Measurements from ENCODE around the gene DNAH9.

The DNAH9 gene

DNA sequence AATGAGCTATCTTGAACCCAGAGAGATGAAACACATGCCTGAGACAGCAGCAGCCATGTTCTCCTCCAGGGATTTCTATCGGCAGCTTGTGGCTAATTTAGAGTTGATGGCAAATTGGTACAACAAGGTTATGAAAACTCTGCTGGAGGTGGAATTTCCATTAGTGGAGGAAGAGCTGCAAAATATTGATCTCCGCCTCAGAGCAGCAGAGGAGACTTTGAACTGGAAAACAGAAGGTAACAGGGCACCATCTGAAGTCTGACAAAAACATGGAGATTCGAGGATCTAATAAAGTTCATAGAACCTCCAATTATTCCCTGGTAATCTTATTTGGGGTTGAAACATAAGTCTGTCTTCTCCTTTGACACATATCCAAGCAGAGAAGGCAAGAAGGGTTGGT lies 52.8 kb downstream of the DNAH9 start:
- DNase-seq (ENCODE audit: low read depth in 3 of 3, low spot score in 1 of 3) = no peak

DNA sequence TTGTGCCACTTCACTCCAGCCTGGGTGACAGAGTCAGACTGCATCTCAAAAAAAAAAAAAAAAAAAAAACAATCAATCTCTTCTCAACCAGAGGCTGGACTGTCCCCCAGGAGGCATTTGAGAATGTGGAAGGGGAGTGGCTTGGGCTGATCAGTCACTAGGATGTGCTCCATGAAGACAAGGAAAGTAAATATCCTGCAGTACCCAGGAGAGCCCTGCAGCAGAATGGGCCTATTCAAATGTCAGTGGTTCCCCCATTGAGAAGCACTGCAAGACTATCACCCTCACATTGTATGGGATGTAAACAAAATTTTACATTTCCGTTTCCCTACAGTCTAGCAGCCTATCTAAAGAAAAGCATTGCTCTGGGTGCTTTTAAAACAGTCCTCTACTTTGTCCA lies 70.3 kb downstream of the DNAH9 start:
- DNase-seq (ENCODE audit: low read depth in 3 of 3, low spot score in 1 of 3) = no peak

DNA sequence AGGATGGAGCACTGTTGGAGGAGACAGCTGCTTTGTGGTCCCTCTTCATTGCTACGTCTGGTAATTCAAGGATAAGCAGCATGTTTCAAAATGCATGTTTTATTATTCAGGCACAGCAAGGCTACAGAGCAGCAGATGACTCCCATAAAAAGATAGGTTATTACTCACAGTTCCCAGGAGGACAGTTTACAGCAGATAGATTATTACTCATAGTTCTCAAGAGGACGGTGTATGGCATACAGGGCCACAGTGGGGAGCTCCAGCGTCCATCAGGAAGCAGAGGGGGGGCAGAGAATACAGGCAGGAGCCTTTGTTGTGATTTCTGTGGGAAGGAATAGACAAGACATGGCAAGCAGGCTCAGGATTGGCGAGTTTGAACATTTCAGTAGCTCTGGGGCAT lies 72.9 kb downstream of the DNAH9 start:
- no peak for DNase-seq (ENCODE audit: low read depth in 3 of 3, low spot score in 1 of 3)

DNA sequence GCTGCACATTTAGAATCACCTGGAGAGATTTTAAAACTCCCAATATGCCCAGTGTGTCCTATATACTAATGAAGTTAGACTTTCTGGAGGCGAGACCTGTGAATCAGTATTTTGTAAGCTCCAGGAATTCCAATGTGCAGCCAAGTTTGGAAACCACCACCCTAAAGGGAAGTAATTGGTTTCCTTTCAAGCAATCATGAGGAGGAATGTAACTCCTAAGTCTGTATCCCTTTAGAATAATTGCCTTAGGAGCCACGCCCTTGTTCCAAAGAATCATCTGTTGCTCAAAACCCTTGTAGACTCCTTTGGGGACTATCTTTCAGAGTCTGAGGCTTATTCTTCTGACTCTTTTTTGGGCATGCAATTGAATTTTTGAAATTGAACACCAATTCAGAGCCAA lies 84.4 kb downstream of the DNAH9 start:
- no peak for DNase-seq (ENCODE audit: low read depth in 3 of 3, low spot score in 1 of 3)

DNA sequence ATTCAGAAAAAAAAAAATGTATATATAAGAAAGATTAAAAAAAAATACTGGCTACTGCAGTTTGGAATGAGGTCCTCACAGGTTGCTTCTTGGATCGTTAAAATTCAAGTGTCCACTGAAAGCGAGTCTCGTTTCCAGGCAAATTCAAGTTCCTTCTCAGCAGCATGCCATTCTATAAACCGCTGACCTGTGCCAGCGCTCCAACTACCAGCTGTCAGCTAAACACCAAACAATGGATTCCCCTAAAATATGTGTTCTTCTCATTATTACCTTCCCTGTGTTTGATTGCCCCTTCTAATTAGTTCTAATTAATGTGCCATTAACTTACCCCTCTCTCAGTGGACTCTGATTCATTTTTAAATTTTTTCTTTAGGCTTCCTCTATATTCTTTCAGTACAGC lies 92.4 kb downstream of the DNAH9 start:
- no peak for DNase-seq (ENCODE audit: low read depth in 3 of 3, low spot score in 1 of 3)

DNA sequence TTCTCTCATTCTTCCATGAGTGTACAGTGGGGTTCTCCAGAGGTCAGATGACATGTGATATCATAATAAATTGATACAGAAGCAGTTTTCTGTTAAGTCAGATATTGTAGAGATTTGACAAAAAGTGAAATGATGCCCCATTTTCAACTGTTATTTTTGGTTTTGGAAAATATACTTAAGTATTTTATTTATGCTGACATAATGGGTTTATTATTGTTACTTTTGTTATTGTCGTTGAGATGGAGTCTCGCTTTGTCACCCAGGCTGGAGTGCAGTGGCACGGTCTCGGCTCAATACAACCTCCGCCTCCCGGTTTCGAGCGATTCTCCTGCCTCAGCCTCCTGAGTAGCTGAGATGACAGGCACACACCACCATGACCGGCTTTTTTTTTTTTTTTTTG lies 94.4 kb downstream of the DNAH9 start:
- no peak for DNase-seq (ENCODE audit: low read depth in 3 of 3, low spot score in 1 of 3)

DNA sequence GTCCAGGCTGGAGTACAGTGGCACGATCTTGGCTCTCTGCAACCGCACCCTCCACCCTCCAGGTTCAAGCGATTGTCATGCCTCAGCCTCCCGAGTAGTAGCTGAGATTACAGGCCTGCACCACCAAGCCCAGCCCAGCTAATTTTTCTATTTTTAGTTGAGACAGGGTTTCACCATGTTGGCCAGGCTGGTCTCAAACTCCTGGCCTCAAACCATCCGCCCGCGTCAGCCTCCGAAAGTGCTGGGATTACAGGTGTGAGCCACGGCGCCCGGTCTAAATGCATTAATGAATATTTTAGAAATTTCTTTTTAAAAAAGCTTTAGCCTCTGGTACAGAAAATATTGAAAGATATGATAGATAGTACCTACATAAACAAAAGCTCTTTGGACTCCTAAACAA lies 95.0 kb downstream of the DNAH9 start:
- no peak for DNase-seq (ENCODE audit: low read depth in 3 of 3, low spot score in 1 of 3)

DNA sequence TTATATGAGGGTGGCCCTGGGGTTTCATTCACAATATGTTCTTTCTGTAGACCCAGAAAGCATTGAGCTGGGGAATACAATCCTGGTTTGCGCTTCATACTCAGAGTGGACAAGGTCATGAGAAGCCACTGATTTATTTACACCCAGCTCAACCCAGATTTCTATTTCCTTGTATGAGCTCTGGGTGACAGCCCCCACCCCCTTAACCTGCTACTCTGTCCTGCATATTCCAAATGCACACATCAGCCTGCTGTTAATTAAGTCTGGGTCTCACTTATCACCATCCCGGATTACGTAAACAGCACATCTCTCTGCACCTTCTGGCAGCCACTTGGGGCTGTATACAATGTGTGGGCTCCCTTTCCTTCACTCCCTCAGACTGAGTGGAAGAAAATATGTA lies 102.4 kb downstream of the DNAH9 start:
- DNase-seq (ENCODE audit: low read depth in 3 of 3, low spot score in 1 of 3) = no peak

DNA sequence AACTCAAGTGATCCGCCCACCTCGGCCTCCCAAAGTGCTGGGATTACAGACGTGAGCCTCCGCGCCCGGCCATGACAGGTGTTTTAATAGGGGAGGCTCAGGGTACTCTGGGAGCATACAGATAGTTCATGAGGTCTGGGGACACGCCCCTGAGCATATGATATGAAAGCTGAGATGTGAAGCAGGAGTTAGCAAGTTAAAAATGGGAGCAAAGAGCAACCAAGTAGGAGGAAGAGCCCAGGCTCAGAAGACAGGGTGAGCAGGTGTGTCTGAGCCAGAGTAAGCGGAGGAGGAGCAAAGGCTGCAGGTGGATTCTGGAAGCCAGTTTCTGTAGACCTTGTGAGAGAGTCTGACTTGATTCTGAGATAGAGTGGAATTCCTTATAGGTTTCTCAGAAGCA lies 103.6 kb downstream of the DNAH9 start:
- DNase-seq (ENCODE audit: low read depth in 3 of 3, low spot score in 1 of 3) = no peak

DNA sequence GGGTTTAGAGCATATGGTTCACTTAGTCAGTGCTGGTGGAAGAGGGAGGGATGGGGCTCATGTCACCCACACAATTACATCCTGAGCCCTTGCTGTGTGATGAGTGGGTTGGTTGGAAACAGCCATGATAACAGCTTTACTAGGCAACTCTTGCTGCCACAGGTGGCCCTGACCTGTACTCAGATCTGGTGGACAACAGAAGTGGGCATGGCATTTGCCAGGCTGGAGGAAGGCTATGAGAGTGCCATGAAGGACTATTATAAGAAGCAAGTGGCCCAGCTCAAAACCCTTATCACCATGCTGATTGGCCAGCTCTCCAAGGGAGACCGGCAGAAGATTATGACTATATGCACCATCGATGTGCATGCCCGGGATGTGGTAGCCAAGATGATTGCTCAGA lies 105.8 kb downstream of the DNAH9 start:
- no peak for DNase-seq (ENCODE audit: low read depth in 3 of 3, low spot score in 1 of 3)

DNA sequence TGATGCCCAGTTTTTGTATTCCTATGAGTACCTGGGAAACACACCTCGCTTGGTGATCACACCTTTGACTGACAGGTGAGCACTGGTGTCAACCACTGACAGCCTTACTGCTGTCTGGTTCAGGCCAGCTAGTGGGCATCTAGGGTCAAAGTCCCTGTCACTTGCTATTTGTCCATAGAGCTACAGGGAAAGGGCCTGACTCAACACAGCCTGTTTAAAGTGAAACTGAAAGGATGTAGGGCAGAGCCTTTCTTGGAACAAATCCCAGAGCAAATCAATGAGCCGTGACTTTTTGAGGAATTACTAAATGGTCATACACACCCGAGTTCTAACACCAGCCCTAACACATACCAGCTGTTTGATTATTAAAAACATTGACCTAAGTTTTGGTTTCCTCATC lies 106.8 kb downstream of the DNAH9 start:
- DNase-seq (ENCODE audit: low read depth in 3 of 3, low spot score in 1 of 3) = no peak

DNA sequence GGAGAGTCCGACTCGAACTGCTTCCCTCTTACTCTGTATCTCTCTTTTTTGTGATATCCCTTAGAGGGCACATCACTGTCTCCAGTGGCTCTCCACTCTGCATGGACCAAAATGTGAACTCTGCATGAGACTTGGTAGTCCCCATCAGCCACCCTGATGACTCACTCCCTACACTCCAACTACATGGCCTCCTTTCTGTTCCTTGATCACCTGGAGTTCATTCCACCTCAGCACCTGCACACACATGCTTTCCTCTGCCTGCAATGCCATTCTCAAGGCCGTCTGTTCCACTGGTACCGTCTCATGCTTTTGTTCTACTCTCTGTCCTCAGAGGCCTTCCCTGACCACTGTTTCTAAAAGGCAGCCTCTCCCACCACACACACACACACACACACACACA lies 109.3 kb downstream of the DNAH9 start:
- no peak for DNase-seq (ENCODE audit: low read depth in 3 of 3, low spot score in 1 of 3)

DNA sequence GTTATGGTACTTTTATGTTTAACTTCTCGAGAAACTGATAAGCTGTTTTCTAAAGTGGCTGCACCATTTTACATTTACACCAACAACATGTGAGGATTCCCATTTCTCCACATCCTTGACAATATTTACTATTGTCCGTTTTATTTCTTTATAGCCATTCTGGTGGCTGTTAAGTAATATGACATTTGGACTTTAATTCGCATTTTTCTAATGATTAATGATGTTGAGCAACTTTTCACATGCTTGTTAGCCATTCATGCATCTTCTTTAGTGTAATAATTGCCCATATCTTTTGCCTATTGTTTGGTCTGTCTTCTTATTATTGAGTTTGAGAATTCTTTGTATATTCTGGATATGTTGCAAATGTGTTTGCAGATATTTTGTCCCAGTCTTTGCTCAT lies 114.2 kb downstream of the DNAH9 start:
- no peak for DNase-seq (ENCODE audit: low read depth in 3 of 3, low spot score in 1 of 3)

DNA sequence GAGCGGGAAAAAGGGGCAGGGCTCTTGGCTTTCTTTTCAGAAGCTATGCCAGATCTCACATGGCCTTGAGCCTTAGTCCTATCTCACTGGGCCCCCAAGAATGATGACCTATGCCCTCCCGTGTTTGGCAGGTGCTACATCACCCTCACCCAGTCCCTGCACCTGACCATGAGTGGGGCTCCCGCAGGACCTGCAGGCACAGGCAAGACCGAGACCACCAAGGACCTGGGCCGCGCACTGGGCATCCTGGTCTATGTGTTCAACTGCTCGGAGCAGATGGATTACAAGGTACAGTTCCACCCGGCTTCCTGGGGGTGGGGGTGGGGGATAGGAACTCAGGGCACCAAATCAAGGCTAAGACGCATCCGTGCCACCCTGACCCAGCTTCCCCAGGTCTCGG lies 120.9 kb downstream of the DNAH9 start:
- DNase-seq (ENCODE audit: low read depth in 3 of 3, low spot score in 1 of 3) = no peak

DNA sequence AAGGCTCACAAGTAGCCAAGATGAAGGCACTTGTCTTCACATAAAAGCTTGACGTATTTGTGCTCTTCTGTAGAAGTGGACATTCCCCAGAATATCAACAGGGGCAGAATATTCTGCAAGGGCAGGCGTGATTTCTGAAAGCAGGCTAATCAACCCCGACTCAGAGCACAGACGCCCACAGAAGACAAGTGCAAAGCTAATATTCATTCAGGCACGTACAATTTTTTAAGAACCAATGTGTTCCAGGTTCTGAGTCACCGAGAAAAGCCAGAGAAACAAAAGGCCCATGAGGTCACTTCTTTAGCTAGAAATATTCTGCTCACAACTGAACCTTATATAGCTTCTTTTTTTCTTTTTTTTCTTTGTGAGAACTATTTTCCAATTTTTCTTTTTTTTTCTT lies 121.6 kb downstream of the DNAH9 start:
- DNase-seq (ENCODE audit: low read depth in 3 of 3, low spot score in 1 of 3) = no peak

DNA sequence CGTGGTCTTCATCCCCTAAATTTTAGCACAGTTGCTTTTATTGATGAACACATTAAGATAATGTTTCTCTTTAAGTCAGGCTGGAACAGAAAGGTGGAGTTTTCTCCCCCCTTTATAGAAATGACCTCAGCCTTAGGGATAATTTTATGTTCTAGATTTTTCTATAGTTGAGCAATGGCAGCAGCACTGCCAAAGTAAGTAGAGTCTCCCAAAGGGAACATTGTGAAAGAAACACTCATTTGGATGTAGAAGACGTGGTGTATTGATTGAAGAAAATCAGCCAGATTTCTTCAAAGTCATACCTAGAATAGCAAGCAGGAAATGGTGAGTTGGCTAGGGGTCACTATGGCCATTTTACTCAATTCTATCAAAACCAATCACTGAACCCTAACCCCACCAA lies 122.5 kb downstream of the DNAH9 start:
- no peak for DNase-seq (ENCODE audit: low read depth in 3 of 3, low spot score in 1 of 3)

DNA sequence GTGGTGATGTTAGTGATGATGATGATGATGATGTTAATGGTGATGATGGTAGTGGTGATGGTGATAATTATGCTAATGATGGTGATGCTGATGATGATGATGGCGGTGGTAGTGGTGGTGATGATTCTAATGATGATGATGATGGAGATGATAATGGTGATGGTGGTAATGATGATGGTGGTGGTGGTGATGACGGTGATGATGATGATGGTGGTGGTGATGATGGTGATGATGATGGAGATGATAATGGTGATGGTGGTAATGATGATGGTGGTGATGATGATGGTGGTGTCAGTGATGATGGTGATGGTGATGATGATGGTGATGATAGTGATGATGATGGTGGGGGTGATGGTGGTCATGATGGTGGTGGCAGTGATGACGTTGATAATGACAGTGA lies 132.5 kb downstream of the DNAH9 start:
- DNase-seq (ENCODE audit: low read depth in 3 of 3, low spot score in 1 of 3) = no peak

DNA sequence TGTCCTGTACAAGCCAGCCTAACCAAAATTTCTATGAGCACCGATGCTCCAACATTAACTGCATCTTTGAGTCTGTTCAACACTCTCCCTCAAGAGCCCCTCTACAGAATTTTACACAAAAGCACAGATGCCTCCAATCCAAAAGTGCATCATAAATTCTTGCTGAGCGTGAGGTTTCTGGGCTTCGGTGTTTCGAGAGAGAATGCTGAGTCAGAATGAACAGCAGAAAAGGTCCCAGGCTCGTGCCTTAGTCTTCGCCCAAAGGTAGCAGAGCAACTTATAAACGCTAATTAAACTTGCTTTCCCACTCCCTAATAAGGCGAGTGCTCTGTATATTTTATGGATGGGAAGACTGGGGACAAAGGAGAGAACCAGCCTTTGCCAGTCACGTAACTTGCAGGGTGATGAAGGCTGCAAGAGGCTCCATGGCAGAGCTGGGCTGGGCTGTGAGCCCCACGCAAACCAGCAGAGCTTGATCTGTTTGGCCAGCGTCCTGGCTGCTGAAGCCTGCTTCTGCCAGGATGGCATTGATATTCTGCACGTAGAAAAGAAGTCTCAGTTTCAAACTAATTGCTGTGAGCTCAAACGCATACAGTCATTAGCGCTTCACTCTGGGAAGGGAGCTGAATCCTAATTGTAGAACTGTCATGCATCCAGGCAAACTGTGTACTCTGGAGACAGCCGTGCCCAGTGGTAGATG lies 138.5 kb downstream of the DNAH9 start:
- DNase-seq (ENCODE audit: low read depth in 3 of 3, low spot score in 1 of 3) = no peak

DNA sequence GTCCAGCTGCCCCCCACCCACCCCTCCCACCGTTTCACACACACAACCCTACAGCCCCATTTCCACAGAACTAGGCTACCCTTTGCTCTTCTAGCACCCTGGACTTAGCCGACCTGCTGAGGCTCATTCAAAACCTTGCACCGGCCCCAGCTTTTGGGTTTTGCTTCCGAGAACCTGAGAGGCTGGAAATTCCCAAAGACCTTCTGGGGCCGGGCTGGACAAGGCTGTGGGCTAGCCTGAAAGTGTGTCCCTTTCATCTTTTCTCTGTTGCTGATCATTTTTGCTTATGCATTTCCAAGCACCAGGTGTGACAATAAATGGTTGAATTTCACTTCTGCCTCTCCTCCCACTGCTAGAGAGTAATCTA lies 139.0 kb downstream of the DNAH9 start:
- no peak for DNase-seq (ENCODE audit: low read depth in 3 of 3, low spot score in 1 of 3)

DNA sequence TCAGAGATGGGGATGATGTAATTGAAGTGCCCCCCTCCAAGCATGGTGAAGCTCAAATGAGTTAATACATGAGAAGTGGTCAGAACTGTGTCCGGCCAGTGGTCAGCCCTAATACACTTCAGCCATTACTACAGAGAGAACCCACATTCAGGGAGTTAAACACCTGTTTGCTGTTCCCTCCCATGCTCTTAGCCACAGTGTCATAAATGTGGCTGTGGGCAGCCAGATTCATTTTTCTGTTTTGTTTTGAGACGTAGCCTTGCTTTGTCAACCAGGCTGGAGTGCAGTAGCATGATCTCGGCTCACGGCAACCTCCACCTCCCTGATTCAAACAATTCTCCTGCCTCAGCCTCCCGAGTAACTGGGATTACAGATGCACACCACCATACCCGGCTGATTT lies 139.9 kb downstream of the DNAH9 start:
- no peak for DNase-seq (ENCODE audit: low read depth in 3 of 3, low spot score in 1 of 3)

DNA sequence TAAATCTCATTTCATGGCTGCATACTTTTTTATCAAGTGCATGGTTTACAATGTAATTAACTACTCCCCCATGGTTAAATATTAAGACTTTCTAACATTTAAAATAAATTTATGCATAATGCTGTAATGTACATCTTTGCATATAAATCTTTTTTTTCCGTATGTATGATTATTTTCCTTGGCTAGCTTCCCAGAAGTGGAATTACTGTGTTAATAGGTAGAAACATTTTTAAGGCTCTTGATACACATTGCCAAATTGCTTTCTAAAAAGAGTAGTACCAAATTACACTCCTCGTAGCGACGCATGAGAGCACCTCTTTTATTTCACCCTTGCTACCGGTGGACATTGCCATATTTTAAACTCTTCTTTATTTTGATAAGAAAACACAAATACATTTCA lies 141.1 kb downstream of the DNAH9 start:
- no peak for DNase-seq (ENCODE audit: low read depth in 3 of 3, low spot score in 1 of 3)

DNA sequence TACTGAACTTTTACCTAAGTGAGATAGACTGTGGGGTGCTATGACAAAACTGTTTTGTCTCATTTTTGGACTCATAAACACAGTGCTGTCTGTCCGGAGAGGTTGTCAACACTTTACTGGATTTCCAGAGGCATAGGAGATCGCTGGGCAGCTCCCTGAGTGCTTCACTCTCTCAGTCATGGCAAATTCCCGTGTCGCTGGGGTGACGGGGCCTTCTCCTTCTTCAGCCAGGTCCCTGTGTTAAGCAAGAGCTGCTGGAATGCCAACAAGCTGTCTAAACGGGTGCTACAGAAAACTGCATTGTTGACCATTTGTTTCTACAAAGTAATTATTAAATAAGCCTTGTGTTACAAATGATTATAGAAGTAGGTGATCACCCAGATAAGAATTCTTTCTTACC lies 141.6 kb downstream of the DNAH9 start:
- no peak for DNase-seq (ENCODE audit: low read depth in 3 of 3, low spot score in 1 of 3)

DNA sequence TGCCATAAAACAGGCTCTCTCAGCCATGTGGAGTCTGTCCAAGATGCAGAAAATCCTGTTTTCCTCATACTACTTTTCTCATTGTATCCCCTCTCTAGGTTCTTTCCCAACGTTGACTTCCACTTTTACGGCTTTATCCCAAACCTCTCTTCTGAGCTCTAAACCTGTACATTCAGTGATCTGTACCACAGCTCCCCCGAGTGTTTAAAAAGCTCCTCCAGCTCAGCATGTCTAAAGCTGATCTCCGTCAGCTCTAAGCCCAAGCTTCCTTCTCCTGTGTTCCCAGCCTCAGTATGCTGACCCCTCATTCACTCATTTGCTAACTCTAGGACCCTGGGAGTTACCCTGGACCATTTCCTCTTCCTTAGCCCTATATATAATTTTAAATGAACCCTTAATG lies 144.6 kb downstream of the DNAH9 start:
- DNase-seq (ENCODE audit: low read depth in 3 of 3, low spot score in 1 of 3) = no peak

DNA sequence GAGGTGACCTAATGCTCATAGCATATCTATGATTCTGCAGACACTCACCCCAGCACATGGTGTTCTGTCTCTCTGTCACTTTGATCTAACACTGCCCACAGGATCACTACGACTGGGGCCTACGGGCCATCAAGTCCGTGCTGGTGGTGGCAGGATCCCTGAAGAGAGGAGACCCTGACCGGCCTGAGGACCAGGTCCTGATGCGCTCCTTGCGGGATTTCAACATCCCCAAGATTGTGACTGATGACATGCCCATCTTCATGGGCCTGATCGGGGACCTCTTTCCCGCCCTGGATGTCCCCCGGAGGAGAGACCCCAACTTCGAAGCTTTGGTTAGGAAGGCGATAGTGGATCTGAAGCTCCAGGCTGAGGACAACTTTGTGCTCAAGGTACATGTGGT lies 146.4 kb downstream of the DNAH9 start:
- no peak for DNase-seq (ENCODE audit: low read depth in 3 of 3, low spot score in 1 of 3)
